Panc1 (cell line): ENCODE data around the gene APLP2. TPM values are rescaled to one million over a fixed set of nuclear protein-coding genes. Genes with fewer than 3 reads are reported as not detected.

Experiments
- ATAC-seq: fragments of 200-7000 bp; cut with Tn5 transposase; 2 replicates; pipeline ENCODE4 v1.9.1; 2020; ENCODE audit warnings: mild to moderate bottlenecking, moderate library complexity
- BruUV-seq: library from RNA; stranded (reverse); fragments of 400-500 nt; replicated peaks from 2 replicates; lab custom pipeline; 2021; lab: Mats Ljungman, UMichigan
- CTCF ChIA-PET: fragments of 300-600 bp; sonication (Branson Sonifier 250); formaldehyde crosslinking; loops from one replicate; lab custom pipeline; 2022; ENCODE audit warnings: antibody characterized with exemption; lab: Charles Lee
- POLR2A ChIA-PET: fragments of 300-600 bp; sonication (Branson Sonifier 250); formaldehyde crosslinking; loops from one replicate; lab custom pipeline; 2022; ENCODE audit warnings: antibody characterized with exemption; lab: Charles Lee
- DNase-seq: peaks from one replicate; pipeline ENCODE4 v3.0.0-alpha.2; 2010; ENCODE audit warnings: low read depth, low spot score
- H3K27ac ChIP-seq: 2 replicates; pipeline ENCODE4 v1.5.1; 2011; ENCODE audit warnings: mild to moderate bottlenecking, low read length, inconsistent platforms
- H3K27me3 ChIP-seq: fragments of 200-500 bp; sonication (Bioruptor generic); 2 replicates; pipeline ENCODE4 v1.6.0; 2014; ENCODE audit warnings: low read length, inconsistent platforms; ENCODE audit not compliant: control insufficient read depth, insufficient read depth
- H3K36me3 ChIP-seq: fragments of 200-500 bp; sonication (Bioruptor generic); 2 replicates; pipeline ENCODE4 v1.5.1; 2014; ENCODE audit warnings: inconsistent platforms, mild to moderate bottlenecking, low read length, moderate library complexity; ENCODE audit not compliant: control insufficient read depth, insufficient read depth
- H3K4me1 ChIP-seq: 2 replicates; pipeline ENCODE4 v1.5.1; 2011; ENCODE audit warnings: inconsistent platforms, mild to moderate bottlenecking, low read length, moderate library complexity; ENCODE audit not compliant: control insufficient read depth, insufficient read depth
- H3K4me3 ChIP-seq, 2 experiments: 2 replicates each; pipeline ENCODE4 v1.5.1; 2011 to 2012; ENCODE audit warnings: low read depth in 2 of 2, low read length in 2 of 2, mild to moderate bottlenecking in 2 of 2, inconsistent platforms in 1 of 2, moderate library complexity in 1 of 2
- H3K9me3 ChIP-seq: fragments of 200-500 bp; sonication (Bioruptor generic); 2 replicates; pipeline ENCODE4 v1.5.1; 2014; ENCODE audit warnings: low read depth, mild to moderate bottlenecking, inconsistent platforms, low read length, moderate library complexity; ENCODE audit not compliant: control insufficient read depth, insufficient read depth
- POLR2AphosphoS5 ChIP-seq: IDR thresholded peaks from 2 replicates; pipeline ENCODE4 v1.6.1; 2012; ENCODE audit warnings: mild to moderate bottlenecking, low read depth, low read length, moderate library complexity
- SIN3A ChIP-seq: IDR thresholded peaks from 2 replicates; pipeline ENCODE4 v1.6.1; 2012; ENCODE audit warnings: low read depth, mild to moderate bottlenecking, low read length, moderate library complexity, borderline replicate concordance; ENCODE audit not compliant: insufficient read depth
- TCF7L2 ChIP-seq: IDR thresholded peaks from 2 replicates; pipeline ENCODE4 v1.6.1; 2011; ENCODE audit warnings: mild to moderate bottlenecking, low read depth, low read length, inconsistent platforms
- in situ Hi-C: cut with HindIII; loops from 2 replicates; pipeline ENCODE4 v1.10.0; 2016; ENCODE audit warnings: low sequenced_read_pairs, low pct_unique_long_range_greater_than_20kb
- intact Hi-C: fragments of 100-400 bp; cut with micrococcal nuclease; formaldehyde crosslinking; loops from one replicate; pipeline ENCODE4 v1.10.0; 2022; ENCODE audit not compliant: unreplicated experiment
- total RNA-seq: library from RNA; stranded (reverse); gene quantifications from one replicate; pipeline ENCODE4 v1.2.1, GENCODE V29; 2021; ENCODE audit not compliant: unreplicated experiment
- TF ChIP-seq, protein P1 (sequence below): fragments of 450-650 bp; IDR thresholded peaks from 2 replicates; pipeline ENCODE4 v1.5.1; 2017; ENCODE audit warnings: mild to moderate bottlenecking
- TF ChIP-seq, protein P2 (sequence below), 2 experiments: IDR thresholded peaks; 2 replicates each; pipeline ENCODE4 v1.6.1; 2011 to 2012; ENCODE audit warnings: low read depth in 2 of 2, control low read depth in 1 of 2, low read length in 1 of 2, mild to moderate bottlenecking in 1 of 2, moderate library complexity in 1 of 2; ENCODE audit not compliant: insufficient read depth in 1 of 2

Gene APLP2
- total RNA-seq, 1 experiment from 2014 or later = 589 TPM

DNA sequence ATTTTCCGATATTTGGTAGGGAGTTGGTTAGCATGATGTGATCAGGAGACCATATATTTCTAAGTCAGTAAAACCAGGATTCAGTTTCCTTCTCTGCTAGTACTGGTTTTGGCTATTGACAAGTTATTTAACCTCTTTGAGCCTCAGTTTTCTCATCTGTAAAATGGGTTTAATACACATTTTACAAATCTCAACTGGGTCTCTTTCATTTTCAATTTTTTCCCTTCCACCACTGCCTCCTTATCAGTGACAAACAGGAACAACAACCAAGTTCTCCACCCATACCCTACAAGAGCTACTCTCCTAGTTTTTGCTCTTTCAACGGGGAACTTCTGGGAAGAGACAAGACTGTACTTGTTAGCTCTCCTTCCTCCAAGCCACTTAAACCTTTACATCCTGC, 6.2 kb upstream of the APLP2 start:
- intact Hi-C loops = no loop called here
- Histone ChIP-seq H3K27ac (no peak overlapping the region), H3K9me3 (no peaks in the 10 kb centered on the region), H3K4me1 (peaks cover 4% of the 10 kb centered on the region; the same call in 1 of the 2 replicates), H3K4me3 (no peak overlapping the region), H3K27me3 (no peaks in the 10 kb centered on the region), H3K36me3 (no peaks in the 10 kb centered on the region)
- DNase-seq = no peak
- TF ChIP-seq POLR2AphosphoS5 (no peak), TCF7L2 (no peak), SIN3A (no peak)
- TF ChIP-seq, protein P1, sequence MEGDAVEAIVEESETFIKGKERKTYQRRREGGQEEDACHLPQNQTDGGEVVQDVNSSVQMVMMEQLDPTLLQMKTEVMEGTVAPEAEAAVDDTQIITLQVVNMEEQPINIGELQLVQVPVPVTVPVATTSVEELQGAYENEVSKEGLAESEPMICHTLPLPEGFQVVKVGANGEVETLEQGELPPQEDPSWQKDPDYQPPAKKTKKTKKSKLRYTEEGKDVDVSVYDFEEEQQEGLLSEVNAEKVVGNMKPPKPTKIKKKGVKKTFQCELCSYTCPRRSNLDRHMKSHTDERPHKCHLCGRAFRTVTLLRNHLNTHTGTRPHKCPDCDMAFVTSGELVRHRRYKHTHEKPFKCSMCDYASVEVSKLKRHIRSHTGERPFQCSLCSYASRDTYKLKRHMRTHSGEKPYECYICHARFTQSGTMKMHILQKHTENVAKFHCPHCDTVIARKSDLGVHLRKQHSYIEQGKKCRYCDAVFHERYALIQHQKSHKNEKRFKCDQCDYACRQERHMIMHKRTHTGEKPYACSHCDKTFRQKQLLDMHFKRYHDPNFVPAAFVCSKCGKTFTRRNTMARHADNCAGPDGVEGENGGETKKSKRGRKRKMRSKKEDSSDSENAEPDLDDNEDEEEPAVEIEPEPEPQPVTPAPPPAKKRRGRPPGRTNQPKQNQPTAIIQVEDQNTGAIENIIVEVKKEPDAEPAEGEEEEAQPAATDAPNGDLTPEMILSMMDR = no peak
- TF ChIP-seq, protein P2, sequence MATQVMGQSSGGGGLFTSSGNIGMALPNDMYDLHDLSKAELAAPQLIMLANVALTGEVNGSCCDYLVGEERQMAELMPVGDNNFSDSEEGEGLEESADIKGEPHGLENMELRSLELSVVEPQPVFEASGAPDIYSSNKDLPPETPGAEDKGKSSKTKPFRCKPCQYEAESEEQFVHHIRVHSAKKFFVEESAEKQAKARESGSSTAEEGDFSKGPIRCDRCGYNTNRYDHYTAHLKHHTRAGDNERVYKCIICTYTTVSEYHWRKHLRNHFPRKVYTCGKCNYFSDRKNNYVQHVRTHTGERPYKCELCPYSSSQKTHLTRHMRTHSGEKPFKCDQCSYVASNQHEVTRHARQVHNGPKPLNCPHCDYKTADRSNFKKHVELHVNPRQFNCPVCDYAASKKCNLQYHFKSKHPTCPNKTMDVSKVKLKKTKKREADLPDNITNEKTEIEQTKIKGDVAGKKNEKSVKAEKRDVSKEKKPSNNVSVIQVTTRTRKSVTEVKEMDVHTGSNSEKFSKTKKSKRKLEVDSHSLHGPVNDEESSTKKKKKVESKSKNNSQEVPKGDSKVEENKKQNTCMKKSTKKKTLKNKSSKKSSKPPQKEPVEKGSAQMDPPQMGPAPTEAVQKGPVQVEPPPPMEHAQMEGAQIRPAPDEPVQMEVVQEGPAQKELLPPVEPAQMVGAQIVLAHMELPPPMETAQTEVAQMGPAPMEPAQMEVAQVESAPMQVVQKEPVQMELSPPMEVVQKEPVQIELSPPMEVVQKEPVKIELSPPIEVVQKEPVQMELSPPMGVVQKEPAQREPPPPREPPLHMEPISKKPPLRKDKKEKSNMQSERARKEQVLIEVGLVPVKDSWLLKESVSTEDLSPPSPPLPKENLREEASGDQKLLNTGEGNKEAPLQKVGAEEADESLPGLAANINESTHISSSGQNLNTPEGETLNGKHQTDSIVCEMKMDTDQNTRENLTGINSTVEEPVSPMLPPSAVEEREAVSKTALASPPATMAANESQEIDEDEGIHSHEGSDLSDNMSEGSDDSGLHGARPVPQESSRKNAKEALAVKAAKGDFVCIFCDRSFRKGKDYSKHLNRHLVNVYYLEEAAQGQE (IDR thresholded peaks at IDR 0.05; ENCODE audit: insufficient read depth in 1 of 2, low read depth in 2 of 2, low read length in 1 of 2) = no peak
- BruUV-seq = no TSS peak
- no peak for ATAC-seq
- POLR2A ChIA-PET = no interaction called here
- in situ Hi-C loops = no loop called here
- CTCF ChIA-PET = no interaction called here

DNA sequence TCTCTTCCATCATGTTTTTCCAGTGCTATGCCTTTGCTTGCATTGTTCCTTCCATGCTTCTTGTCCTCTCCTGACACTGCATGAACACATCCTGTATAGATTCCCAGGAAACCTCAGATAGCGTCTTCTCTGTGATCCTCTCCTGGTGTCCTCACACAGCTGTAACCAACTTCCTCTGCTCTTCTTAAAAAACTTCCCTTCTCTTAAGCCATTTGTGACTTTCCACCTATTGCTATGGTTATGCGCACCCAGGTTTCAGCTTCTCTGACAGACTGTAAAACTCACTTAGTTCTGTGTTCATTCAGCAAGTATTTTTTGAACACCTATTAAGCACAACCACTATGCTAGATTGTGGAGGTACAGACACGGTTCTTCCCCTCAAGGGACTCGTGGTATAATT, 5.1 kb upstream of the APLP2 start:
- POLR2A ChIA-PET = no interaction called here
- no peak for ATAC-seq

More for the DNA sequence above, 5.1 kb upstream of the APLP2 start:
- no TSS peak for BruUV-seq
- CTCF ChIA-PET = no interaction called here
- Histone ChIP-seq H3K9me3 (no peaks in the 10 kb centered on the region), H3K4me1 (peaks cover 7% of the 10 kb centered on the region; the same call in 1 of the 2 replicates), H3K36me3 (no peaks in the 10 kb centered on the region), H3K27me3 (no peaks in the 10 kb centered on the region), H3K4me3 (no peak overlapping the region), H3K27ac (no peak overlapping the region)
- intact Hi-C loops = no loop called here
- no peak for DNase-seq
- TF ChIP-seq TCF7L2 (no peak), SIN3A (no peak), POLR2AphosphoS5 (no peak)
- TF ChIP-seq, protein P2 (IDR thresholded peaks at IDR 0.05; ENCODE audit: insufficient read depth in 1 of 2, low read depth in 2 of 2, low read length in 1 of 2) = no peak
- TF ChIP-seq, protein P1 = no peak
- in situ Hi-C loops = no loop called here
